GM18519 (cell line): ENCODE measurements around the gene RFTN2.
"Not testable (repeated sequence)": the region's sequence is repeated elsewhere in the genome, so short reads cannot be mapped to it uniquely, and the experiment has no call there.

Experiments used
- ATAC-seq: cut with Tn5 transposase; IDR thresholded peaks from one replicate; pipeline ENCODE4 v1.9.1; 2021; ENCODE audit warnings: mild to moderate bottlenecking, moderate library complexity; ENCODE audit not compliant: unreplicated experiment, low FRiP score

Gene RFTN2

DNA sequence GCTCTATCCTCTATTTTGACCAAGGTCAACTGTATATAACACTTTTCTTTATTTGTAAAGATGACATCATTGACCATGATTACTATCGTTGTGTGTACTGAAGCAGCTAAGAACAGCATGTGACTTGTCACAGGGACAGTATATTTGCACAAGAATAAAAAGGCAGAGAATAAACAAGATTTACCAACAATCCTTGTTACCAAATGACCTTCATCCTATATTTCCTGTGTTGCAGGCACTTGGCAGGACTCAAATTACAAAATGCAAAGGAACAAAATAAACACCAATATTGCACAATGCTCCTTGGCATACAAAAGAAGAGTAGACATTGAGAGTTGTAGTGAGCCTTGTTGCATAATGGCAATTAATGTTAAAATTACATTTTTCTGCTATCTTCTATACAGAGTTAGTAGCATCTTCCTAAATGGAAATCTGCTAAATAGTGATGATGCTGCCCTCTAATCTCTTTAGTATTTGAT lies 61.8 kb downstream of the RFTN2 start:
- no peak for ATAC-seq

DNA sequence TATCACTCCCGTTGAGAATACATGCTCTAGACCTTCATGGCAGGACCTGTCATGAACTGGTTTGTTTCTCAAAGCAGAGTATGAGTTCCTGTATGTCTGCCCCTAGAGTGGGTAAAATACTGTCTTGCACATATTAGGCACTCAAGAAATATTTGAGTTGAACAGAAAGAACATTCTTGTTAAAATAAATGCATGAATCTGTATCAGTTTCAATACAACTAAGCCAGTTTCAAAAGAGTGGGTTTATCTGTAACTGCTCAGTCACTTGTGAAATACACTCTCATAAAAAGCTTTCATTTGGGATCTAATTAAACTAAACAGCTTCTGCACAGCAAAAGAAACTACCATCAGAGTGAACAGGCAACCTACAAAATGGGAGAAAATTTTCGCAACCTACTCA lies 69.2 kb downstream of the RFTN2 start:
- peak; percentile 91 for ATAC-seq

DNA sequence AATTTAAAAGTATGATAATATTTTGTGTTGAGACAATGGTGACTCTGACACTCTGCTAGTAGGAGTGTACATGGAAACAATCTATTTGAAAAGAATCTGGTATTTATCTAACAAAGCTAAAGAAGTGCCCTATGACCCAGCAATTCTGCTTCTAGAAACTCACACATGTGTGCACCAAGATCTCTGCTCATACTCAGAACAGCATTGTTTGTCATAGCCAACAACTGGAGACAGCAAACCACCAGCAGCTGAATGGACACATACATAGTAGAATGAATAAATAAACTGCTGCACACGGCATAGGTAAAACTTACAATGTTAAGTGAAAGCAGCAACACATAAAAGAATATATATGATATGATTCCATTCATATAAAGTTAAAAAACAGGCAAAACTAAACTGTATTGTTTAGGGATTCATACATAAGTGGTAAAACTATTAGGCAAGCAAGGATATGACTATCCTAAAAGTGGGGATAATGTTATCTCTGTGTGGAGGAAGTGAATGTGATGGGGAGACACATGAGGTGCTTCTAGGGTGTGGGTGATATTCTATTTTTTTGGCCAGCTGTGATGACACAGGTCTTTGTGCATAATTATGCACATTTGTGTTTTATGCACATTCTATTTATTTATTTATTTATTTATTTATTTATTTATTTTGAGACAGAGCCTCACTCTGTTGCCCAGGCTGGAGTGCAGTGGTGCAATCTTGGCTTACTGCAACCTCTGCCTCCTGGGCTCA lies 71.1 kb downstream of the RFTN2 start:
- peak; percentile 44 for ATAC-seq

DNA sequence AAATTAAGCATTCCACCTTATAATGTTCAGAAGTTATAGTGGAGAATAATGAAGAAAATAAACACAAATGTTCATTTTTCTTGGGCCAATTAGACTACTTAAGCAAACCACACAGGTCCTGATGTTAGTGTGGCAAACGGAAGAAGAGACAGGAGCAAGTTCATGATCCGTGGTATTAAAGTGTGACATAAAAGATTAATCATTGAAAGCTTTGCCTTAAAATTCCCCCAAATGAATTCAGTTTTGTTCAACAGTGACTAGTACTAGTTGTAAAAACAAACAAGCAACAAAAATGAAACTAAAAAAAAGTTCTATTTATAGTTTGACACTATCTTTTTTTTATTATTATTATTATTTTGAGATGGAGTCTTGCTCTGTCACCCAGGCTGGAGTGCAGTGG lies 73.7 kb downstream of the RFTN2 start:
- no peak for ATAC-seq

DNA sequence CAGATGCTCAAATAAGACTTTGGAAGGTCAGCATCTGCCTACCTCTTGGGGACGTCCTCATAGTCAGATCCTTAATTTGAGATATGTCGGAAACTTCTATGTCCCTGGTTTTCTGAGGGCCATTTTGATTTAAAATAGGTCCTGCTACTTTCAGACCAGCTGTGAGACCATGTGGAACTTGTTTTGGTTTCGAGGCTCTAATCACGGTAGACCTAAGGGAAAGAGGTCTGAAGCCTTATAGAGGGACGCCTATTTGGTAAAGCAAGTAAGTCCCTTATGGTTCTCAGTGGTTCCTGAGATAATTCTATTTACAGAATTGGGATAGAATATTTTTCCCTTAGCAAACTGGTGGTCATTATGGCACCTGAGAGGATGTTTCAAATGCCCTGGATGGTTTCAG lies 75.1 kb downstream of the RFTN2 start:
- no peak for ATAC-seq

DNA sequence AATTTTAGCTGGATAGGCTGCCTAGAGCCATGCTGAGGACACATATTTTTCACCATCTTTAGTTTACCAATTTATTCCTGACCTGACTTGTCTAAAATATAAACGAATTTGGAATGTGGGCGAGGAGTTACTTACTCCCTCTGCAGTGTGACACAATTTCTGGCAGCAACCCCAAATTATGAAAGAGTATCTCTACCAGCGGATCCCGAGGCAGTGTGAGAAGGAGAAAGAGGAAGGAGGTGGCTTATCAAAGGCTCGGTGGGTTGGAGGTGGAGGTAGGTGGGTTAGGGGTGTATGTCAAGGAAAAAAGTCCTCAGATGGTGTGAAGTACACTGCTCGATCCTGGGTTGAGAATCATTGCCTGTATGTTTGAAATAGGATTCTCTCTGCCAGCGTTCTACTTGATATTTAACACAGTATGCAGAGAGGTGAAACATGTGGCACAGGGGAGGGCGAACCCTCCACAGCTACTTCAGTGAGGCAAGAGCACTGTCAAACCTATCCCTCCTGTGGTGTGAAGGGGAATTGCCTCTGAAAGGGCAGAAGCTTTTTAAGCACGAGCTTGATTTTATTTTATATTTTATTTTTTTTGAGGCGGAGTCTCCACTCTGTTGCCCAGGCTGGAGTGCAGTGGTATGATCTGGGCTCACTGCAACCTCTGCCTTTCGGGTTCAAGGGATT lies 76.0 kb downstream of the RFTN2 start:
- peak; percentile 71 for ATAC-seq

DNA sequence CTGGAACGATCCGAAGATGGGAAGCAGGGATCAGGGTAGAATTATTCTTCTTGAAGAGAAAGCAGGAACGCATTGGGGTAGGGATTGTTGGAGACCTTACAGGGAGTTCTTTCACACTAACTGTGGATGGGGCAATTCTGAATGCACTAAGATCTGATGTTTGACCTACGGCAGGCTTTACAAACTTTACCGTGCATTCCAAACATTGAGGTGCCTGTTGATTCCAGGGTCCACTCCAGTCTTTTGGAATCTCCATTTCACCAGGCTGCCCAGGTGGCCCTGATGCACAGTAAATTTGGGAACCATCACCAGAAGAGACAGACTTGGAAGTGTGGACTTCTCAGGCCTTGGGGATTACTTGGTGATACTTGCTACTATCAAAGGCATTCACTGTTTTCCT lies 76.9 kb downstream of the RFTN2 start:
- no peak for ATAC-seq

DNA sequence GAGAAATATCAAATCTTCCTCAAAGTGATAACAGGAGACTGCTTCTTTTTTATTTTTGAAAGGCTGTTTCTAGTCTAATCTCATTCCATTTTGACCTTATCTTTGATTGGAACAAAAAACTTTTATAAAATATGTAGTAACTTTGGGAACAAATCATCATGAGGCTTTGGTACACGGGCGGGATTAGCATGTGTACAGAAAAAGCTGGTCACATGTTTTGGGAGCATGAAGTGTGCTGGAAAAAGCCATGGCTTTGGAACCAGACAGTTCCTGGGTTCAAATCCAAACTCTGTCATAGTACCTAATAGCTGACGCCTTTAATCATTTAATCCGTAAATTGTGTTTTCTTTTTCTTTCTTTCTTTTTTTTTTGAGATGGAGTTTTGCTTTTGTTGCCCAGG lies 78.2 kb downstream of the RFTN2 start:
- no peak for ATAC-seq

DNA sequence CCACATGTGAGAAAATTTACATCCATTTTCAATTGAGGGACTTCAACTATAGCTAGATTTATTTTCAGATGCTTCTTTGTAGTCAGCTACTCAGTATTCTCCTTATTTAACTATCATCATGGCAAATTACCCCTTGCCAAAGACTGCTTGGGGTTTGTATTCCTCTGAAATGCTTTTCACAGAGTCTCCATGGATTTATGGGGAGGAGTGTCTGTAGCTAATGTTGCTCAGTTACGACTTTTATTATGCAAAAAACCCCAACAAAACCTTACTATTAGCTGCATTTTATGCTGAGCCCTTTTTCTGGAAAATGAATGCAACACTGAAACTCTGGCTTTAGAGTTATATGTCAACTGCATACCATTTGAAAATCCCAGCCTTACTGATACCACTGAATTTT lies 78.6 kb downstream of the RFTN2 start:
- no peak for ATAC-seq

DNA sequence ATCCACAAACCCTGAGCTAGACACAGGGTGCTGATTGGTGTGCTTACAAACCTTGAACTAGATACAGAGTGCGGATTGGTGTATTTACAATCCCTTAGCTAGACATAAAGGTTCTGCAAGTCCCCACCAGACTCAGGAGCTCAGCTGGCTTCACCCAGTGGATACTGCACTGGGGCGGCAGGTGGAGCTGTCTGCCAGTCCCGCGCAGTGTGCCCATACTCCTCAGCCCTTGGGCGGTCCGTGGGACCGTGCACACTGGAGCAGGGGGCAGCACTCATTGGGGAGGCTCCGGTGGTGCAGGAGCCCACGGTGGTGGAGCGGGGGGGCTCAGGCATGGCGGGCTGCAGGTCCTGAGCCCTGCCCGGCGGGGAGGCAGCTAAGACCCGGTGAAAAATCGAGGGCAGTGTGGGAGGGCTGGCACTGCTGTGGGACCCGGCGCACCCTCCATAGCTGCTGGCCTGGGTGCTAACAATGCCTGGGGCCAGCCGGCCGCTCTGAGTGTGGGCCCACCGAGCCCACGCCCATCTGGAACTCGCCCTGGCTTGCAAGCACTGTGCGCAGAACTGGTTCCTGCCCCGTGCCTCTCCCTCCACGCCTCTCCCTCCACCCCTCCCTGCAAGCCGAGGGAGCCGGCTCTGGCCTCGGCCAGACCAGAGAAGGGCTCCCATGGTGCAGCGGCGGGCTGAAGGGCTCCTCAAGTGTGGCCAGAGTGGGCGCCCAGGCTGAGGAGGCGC lies 83.9 kb downstream of the RFTN2 start:
- ATAC-seq, result no peak

DNA sequence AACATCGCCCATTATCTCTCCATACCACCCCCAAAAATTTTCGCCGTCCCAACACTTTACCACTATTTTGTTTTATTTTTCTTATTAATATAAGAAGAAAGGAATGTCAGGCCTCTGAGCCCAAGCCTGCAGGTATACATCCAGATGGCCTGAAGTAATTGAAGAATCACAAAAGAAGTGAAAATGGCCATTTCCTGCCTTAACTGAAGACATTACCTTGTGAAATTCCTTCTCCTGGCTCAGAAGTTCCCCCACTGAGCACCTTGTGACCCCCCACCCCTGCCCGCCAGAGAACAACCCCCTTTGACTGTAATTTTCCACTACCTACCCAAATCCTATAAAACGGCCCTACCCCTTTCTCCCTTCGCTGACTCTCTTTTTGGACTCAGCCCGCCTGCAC lies 88.1 kb downstream of the RFTN2 start:
- ATAC-seq, result not testable (repeated sequence)

DNA sequence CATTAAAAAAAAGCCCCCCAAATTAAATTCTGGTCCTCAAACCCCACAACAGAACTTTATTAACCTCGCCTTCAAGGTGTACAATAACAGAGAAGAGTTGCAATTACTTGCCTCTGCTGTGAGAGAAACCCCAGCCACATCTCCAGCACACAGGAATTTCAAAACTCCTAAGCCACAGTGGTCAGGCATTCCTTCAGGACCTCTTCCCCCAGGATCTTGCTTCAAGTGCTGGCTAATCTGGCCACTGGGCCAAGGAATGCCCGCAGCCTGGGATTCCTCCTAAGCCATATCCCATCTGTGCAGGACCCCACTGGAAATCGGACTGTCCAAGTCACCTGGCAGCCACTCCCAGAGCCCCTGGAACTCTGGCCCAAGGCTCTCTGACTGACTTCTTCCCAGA lies 95.2 kb downstream of the RFTN2 start:
- not testable (repeated sequence) for ATAC-seq

DNA sequence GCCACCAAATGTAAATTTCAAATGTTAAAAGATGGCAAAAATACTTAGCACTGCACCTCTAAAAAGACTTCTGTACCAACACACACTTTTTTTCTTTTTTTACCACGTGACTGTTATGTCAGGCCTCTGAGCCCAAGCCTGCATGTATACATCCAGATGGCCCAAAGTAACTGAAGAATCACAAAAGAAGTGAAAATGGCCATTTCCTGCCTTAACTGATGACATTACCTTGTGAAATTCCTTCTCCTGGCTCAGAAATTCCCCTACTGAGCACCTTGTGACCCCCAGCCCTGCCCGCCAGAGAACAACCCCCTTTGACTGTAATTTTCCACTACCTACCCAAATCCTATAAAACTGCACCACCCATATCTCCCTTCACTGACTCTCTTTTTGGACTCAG lies 97.1 kb downstream of the RFTN2 start:
- ATAC-seq, result not testable (repeated sequence)

DNA sequence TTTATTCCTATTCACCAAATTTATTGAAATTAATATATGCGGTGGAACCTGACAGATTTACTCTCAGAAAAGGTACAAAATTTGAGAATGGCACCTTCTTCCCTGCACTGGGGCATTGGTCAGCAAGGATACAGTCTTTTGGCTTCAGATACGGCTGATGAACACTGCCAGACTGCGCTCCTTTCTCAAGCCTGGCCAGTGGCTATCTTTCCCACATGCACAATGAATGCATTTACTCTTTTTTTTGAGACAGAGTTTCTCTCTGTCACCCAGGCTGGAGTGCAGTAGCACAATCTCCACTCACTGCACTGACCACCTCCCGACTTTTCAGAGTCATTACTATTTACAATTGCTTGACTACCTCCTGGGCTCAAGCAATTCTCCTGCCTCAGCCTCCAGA lies 97.9 kb downstream of the RFTN2 start:
- no peak for ATAC-seq

DNA sequence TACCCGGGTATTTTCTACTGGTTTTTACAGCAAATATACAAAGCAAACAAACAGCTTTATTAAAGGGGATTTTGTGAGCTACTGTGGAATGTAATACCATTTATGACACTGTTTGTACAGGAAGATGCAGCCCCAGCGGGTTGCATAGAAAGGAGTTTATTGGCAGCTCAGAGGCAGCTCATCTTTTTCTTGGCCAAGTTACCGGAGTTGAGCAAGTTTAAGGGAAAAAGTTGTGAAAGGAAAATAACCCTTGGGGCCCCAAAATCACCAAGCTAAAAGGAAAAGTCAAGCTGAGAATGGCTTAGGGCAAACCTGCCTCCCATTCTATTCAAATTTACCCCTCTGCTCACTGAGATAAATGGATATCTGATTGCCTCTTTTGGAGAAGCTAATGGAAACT lies 98.8 kb downstream of the RFTN2 start:
- ATAC-seq, result no peak

DNA sequence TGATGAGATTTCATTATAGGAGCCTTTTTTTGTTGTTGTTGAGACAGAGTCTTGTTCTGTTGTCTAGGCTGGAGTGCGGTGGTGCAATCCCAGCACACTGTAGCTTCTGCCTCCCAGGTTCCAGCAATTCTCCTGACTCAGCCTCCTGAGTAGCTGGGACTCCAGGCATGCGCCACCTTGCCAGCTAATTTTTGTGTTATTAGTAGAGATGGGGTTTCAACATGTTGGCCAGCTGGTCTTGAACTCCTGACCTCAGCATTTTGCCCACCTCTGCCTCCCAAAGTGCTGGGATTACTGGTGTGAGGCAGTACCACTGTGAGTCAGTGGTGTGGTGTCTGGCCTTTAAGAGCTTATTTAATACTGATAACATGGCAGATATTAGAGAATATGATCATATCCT lies 99.4 kb downstream of the RFTN2 start:
- ATAC-seq, result no peak

DNA sequence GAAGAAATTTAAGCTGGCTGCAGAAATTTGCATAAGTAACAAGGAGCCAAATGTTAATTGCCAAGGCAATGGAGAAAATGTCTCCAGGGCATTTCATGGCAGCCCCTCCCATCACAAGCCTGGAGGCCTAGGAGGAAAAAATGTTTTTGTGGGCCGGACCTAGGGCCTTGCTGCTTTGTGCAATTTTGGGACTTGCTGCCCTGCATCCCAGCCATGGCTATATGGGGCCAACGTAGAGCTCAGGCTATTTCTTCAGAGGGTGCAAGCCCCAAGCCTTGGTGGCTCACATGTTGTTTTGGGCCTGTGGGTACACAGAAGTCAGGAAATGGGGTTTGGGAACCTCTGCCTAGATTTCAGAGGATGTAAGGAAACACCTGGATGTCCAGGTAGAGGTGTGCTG lies 101.8 kb downstream of the RFTN2 start:
- no peak for ATAC-seq

DNA sequence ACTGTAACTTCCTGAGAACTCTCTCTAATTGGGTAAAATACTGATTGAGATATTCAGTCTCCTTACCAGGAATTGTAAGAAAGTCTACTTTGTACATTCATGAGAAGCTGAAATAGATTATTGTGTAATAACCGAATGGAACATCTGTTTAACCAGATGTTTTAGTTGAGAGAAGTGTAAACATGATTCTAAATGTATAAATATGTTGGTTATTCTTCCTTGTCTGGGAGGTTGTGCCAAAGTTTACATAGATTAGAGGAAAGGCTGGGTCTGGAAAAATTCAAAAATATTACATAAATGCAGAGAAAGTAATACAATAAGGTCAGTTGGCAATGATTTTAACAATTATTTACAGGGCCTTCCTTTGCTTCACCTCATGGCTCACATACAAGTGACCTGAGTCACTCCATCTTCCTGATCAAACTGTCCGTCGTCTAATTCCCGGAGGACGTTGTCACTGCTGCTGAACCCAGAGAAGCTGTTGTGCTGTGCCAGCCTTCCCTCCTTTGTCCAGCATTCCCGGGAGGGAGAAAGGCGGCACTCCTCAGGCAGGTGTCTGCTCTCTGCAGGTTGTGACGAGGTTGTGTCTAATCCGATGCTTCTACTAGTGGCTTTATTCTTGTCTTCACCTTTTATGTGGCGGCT lies 103.6 kb downstream of the RFTN2 start:
- ATAC-seq, result no peak

DNA sequence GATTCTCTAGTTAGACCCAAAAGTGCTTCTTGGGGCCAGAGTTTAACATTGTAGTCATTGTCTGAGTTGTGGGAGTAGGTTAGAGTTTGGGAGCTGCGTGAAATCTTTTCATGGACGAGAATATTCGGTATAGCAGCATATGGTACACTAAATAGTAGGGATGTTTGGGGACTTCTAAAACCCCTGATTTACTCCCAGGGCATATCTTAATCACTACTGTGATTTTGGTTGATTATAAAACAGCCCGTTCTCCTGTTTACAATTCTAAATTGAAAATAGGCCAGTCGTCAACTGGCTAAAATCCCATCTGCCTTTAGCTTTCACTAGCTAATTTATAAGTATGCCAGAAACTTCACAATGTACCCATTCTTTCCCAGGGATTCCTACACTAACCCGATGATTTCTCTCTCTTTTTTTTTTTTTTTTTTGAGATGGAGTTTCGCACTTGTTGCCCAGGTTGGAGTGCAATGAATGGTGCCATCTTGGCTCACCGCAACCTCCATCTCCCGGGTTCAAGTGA lies 115.2 kb downstream of the RFTN2 start:
- ATAC-seq, result no peak

DNA sequence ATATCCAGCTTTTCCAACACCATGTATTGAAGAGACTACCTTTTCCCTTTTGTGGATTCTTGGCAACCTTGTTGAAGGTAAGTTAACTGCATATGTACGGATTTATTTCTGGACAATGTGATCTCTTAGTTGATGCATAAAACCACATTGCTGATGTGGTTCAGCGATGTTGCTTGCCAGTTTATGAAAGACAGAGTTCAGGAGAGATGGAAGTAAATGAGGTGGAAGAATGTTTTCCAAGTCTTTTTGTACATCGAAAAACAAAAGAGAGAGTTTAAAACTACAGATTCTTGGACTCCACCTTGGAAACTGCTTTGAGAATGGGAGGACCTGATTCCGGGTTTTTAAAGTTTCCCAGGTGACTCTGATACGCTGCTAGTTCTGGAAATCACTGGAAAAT lies 115.7 kb downstream of the RFTN2 start:
- no peak for ATAC-seq

DNA sequence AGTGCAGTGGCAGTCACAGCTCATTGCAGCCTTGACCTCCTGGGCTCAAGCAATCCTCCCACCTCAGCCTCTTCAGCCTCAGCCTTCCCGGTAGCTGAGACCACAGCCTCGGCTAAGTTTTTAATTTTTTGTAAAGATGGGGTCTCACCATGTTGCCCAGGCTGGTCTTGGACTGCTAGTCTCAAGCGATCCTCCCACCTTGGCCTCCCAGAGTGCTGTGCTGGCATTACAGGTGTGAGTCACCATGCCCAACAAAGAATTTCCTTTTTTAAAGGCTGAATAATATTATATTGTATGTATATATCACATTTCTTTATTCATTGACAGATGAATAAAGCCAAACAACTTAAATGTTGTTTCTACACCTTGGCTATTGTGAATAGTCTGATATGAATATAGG lies 117.0 kb downstream of the RFTN2 start:
- no peak for ATAC-seq
